GM21825 (cell line): ENCODE data around the gene DYRK1B.

Source experiments
- ATAC-seq: cut with Tn5 transposase; IDR thresholded peaks from one replicate; pipeline ENCODE4 v1.9.1; 2021; ENCODE audit warnings: mild to moderate bottlenecking, moderate library complexity; ENCODE audit not compliant: unreplicated experiment

Gene DYRK1B

DNA sequence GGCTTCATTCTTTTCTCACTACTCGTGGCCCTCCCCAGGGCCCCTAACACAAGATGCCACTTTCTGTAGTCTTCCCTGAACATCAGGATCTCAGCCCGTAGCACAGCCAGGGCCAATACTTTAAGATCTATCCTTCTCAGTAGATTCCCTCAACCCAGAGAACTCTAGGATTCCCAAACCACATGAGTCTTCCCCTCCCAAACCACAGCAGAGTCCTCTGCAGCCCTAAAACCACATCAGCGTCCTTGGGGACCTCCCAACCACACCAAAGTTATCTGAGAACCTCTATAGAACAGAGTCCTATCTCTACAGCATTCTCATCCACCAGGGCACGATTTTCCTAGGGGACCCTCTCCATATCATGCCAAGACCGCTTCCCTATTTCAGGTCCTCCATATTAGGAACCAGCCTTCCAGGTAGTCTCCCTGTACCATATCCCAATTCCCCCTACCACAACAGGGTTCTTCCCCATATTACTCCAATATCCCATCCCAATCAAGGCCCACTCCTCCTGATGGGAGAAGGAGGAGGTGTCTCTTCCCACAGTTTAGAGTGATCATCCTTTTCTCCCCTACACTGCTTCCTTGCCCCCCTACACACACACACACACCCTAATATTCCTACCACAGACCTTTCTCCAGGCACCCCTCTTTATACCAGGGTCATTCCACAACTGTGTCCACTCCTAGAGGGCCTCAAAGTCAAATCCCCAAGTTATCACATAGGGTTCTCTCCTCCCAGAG is 1.4 kb downstream of the DYRK1B start:
- ATAC-seq, result no peak

DNA sequence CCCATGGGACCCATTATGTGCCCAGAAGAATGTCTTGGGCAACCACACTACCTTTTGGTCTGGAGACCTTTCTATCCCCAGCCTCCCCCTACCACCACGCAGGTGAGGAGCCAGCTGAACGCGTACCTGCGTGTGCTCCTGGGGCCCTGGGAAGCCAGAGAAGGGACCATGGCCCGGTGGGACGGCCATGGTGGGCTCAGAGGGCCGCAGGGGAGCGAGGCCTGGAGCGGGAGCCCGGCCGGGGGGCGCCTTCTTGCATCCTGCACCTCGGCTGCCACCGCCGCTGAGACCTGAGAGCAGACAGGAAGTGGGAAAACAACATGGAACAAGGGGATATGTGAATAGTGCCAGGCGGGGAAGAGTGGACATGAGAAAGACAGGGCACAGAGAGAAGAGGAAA is 2.3 kb downstream of the DYRK1B start:
- ATAC-seq, result no peak

- no peak for ATAC-seq
Observed at GRCh38 chr19:39830847-39831246, 3.1 kb downstream of the DYRK1B start.

- no peak for ATAC-seq
Observed at GRCh38 chr19:39830406-39830805, 3.6 kb downstream of the DYRK1B start.

DNA sequence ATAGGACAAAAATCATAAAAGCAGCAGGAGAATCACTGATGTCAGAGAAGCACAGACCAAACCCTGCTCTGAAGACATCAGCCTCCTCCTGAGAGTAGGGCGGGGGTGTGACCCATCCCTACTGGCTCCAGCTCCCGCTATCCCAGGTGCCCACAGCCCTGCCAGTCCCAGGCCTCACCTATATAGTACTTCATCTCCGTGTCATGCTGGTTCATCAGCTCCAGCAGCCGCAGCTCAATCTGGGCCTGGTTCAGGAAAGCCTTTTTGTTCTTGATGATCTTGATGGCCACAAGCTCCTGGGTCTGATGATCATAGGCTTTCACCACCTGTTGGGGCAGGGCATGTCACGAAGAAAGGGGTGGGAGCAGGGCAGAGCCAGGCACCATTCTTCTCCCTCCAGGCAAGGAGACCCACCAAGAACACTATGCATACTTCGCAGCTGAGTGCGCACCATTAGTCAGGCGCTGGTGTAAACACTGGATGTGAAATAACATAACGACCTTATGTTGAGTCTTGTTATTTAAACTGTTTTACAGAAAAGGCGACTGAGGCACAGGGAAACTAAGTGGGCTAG is 4.2 kb downstream of the DYRK1B start:
- ATAC-seq, result no peak

- ATAC-seq, result no peak
Observed at GRCh38 chr19:39828654-39829032, 5.3 kb downstream of the DYRK1B start.

DNA sequence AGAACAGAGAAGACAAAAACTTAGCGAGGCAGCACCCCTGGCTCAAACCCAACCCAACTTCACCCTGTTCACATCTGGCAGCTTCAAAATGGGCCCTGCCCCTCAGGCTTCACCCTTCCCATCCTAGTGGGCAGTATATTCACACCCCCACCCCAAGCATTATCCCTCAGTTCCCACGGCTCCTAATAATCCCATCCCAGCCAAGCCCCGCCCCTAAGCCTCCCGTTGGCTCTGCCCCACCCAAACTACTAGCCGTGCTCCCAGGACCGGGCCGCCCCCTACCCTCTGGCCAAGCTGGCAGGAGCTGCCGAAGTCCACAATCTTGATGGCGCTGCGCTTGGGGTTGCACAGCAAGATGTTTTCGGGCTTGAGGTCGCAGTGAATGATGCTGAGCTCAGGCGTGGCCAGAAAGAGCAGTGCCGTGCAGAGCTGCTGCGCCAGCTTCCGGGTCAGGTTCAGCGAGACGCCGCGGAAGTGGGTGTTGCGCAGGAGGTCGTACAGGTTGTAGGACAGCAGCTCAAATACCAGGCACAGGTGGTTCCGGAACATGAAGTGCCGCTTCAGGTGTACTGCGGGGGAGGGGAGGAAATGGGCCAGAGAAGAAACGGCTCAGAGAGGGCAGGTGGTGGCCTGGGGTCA is 5.8 kb downstream of the DYRK1B start:
- no peak for ATAC-seq

GRCh38 chr19:39827216-39827615 is 6.7 kb downstream of the DYRK1B start:
- no peak for ATAC-seq

DNA sequence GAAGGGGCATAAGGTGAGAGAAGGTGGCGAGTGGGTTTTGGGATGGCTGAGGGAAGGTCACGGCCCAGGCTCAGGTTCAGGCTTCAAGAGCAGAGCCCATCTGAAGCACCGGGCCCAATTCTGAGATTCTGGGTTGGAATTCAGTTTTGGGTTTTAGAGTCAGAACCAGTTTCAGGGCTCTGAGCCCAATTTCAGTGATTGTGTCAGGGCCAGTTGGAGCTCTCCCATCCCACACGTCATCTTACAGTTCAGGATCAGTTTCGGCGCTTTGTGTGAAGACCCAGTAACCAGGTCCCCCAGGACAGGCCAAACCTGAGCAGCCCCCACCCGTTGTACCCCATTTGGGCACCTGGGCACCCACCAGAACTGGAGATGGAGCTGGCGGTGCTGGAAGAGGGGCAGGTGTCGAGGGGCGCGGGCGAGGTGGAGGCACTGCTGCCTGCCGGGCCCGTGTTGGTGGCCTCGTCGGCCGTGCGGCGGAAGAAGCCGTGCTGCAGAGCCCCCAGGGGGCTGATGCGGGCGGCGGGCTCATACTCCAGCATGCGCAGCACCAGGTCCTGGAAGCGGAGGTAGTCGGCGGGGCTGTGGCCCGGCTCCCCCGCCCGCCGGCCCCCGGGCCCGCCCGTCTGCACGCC is 7.5 kb downstream of the DYRK1B start:
- no peak for ATAC-seq

GRCh38 chr19:39825531-39826076 is 8.4 kb downstream of the DYRK1B start:
- no peak for ATAC-seq

GRCh38 chr19:39825093-39825463 is 8.9 kb downstream of the DYRK1B start:
- ATAC-seq, result no peak

GRCh38 chr19:39824143-39825092 is 9.5 kb downstream of the DYRK1B start:
- peak; percentile 83 for ATAC-seq

- no peak for ATAC-seq
Observed at GRCh38 chr19:39823686-39824085, 10.3 kb downstream of the DYRK1B start.

GRCh38 chr19:39820696-39821095 is 13.3 kb downstream of the DYRK1B start:
- ATAC-seq, result no peak

DNA sequence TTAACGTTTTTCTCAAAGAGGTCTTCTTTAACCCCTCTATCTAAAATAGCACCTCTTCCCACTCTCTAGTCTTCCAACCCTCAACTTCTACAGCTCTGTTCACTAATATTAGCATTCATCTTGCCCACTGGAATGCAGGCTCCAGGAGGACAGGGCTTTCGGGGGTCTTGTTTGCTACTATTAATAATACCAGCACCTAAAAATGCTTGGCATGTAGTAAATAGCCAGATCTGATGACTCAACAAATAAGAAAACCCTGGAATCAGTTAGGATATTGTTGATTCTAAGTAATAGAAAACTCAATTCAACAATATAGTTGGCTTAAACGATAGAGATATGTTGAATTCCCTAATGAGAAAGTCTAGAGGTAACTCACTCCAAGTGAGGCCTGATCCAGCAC is 14.2 kb downstream of the DYRK1B start:
- ATAC-seq, result no peak

GRCh38 chr19:39818626-39819097 is 15.3 kb downstream of the DYRK1B start:
- ATAC-seq, result no peak

GRCh38 chr19:39817888-39818561 is 15.9 kb downstream of the DYRK1B start:
- ATAC-seq, result no peak

- ATAC-seq, result no peak
Observed at GRCh38 chr19:39816287-39817048, 17.5 kb downstream of the DYRK1B start.

DNA sequence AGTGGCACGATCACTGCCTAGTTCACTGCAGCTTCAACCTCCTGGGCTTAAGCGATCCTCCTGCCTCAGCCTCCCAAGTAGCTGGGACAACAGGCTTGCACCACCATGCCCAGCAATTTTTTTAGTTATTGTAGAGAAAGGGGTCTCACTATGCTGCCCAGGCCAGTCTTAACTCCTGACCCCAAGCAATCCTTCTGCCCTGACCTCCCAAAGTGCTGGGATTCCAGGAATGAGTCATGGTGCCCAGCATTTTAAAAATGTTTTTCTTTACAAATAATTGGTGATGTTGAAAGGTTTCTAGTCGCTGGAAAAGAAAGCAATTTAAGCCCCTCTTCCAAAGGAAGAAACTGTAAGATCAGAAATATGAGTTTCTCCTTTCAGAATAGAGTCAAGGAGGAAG is 19.4 kb downstream of the DYRK1B start:
- no peak for ATAC-seq
